Upper lobe of left lung (tissue), 6 donors: ENCODE data around the gene HAGHL. TPM values are rescaled to one million over a fixed set of nuclear protein-coding genes. Genes with fewer than 3 reads are reported as not detected.

ENCODE experiments used
- ATAC-seq, 2 donors: fragments of 200-7000 bp; cut with Tn5 transposase; one replicate each; pipeline ENCODE4 v1.9.1; 2022; ENCODE audit warnings: mild to moderate bottlenecking in 2 of 2, moderate library complexity in 2 of 2; ENCODE audit not compliant: low FRiP score in 2 of 2
- DNase-seq, 2 donors: peaks; one replicate each; pipeline ENCODE4 v3.0.0-alpha.2; 2019 to 2020
- H3K27ac ChIP-seq, 4 donors: fragments of 200-600 bp; sonication (generic); one replicate each; pipeline ENCODE4 v1.5.1; 2016 to 2019
- H3K27me3 ChIP-seq, 4 donors: fragments of 200-600 bp; sonication (generic); one replicate each; pipeline ENCODE4 v1.5.1; 2017 to 2019
- H3K36me3 ChIP-seq, 4 donors: fragments of 200-600 bp; sonication (generic); one replicate each; pipeline ENCODE4 v1.5.1; 2016 to 2019
- H3K4me1 ChIP-seq, 4 donors: fragments of 200-600 bp; sonication (generic); one replicate each; pipeline ENCODE4 v1.5.1; 2018 to 2019
- H3K4me3 ChIP-seq, 4 donors: fragments of 200-600 bp; sonication (generic); one replicate each; pipeline ENCODE4 v1.5.1; 2017 to 2019; ENCODE audit warnings: mild to moderate bottlenecking in 2 of 4, moderate library complexity in 1 of 4
- H3K9me3 ChIP-seq, 4 donors: fragments of 200-600 bp; sonication (generic); one replicate each; pipeline ENCODE4 v1.5.1; 2018 to 2019
- EP300 ChIP-seq, 4 donors: sonication (generic); formaldehyde crosslinking; IDR thresholded peaks; one replicate each; pipeline ENCODE4 v1.5.1; 2017; ENCODE audit warnings: antibody characterized with exemption in 4 of 4, control low read depth in 2 of 4
- POLR2A ChIP-seq, 4 donors: fragments of 450-650 bp; IDR thresholded peaks; one replicate each; pipeline ENCODE4 v1.5.1; 2016 to 2017; ENCODE audit warnings: antibody characterized with exemption in 4 of 4, mild to moderate bottlenecking in 2 of 4
- POLR2AphosphoS5 ChIP-seq, 2 donors: sonication (generic); formaldehyde crosslinking; IDR thresholded peaks; one replicate each; pipeline ENCODE4 v1.5.1; 2017; ENCODE audit warnings: antibody characterized with exemption in 2 of 2
- WGBS, 2 donors: methylation state at CpG; one replicate each; pipeline ENCODE4 v1.1.5; 2017 to 2018; 5-methylcytosine and 5-hydroxymethylcytosine counted together
- total RNA-seq, 6 donors: library from RNA; depleted of rRNA in 4 of 6; stranded (reverse); fragments of >200 nt in 4 of 6; gene quantifications; one replicate each; pipeline versions ENCODE4 v1.1.0 to v1.2.1, GENCODE V29; 2016 to 2021
- TF ChIP-seq, protein P1 (sequence below), 6 experiments: fragments of 450-650 bp in 4 of 6; fragments of 200-600 bp in 2 of 6; sonication (generic) in 2 of 6; IDR thresholded peaks; one replicate each; pipeline ENCODE4 v1.5.1; 2016 to 2019; ENCODE audit warnings: antibody characterized with exemption in 6 of 6
- donor health status: DM: no; HTN: no; CAD: no; lungs with moderate emphysema.
- donor health status: DM: no; HTN: yes; CAD: no; lungs with severe emphysema.

HAGHL gene
- total RNA-seq, 6 donors from 2014 or later: 4.0 to 43.0 (median 13.5) TPM

GRCh38 chr16:678858-679813, 47.8 kb upstream of the HAGHL start:
- TF ChIP-seq EP300 (IDR thresholded peaks at IDR 0.05) (no peak), POLR2AphosphoS5 (IDR thresholded peaks at IDR 0.05) (peak in 1 of 2 donors; percentile 41)
- H3K4me3 ChIP-seq: peak overlapping the region; percentile 27 to 97 (median 91)
- H3K9me3 ChIP-seq: no peaks in the 10 kb centered on the region
- H3K4me1 ChIP-seq: peaks cover 43 to 79% (median 51%) of the 10 kb centered on the region in 4 donors
- WGBS, 2 donors: 0 to 50% methylated on average over 12 to 29 of the region's 52 CpGs
- H3K36me3 ChIP-seq: peaks cover 8 to 23% (median 18%) of the 10 kb centered on the region in 4 donors
- peak overlapping the region; percentile 61 to 94 (median 87) for H3K27ac ChIP-seq
- no peaks in the 10 kb centered on the region for H3K27me3 ChIP-seq
- peak; percentile 74 to 91 for DNase-seq
- peak; percentile 20 to 39 for ATAC-seq

DNA sequence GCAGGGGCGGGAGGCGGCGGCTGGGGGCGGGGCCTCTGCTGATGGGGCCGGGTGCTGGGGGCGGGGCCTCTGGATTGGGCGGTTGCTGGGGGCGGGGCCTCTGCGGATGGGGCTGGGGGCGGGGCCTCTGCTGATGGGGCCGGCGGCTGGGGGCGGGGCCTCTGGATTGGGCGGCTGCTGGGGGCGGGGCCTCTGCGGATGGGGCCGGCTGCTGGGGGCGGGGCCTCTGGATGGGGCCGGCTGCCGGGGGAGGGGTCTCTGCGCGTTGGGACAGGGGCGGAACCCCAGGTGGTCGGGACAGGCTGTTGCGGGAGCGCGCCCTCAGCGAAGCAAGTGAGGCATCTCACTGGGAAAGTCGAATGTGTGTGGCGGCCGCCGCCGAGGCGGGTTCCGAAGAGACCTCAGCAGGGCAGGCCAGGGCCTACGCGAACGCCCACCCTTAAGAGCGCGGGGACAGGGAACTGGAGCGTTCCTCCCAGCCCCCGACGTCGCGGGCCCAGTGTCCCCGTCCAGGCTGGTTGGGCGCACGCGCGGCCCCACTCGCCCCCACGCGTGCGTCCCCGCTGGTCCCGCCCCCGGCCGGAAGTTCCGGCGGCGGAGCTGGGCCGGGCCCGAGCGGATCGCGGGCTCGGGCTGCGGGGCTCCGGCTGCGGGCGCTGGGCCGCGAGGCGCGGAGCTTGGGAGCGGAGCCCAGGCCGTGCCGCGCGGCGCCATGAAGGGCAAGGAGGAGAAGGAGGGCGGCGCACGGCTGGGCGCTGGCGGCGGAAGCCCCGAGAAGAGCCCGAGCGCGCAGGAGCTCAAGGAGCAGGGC, 46.9 kb upstream of the HAGHL start, which contains the start of gene STUB1:
TSS of gene STUB1 (plus strand) at position 597 of the 811 bp plus-strand sequence. CDS start at position 713, 116 bp downstream.
- peaks cover 45 to 77% (median 53%) of the 10 kb centered on the region in 4 donors for H3K4me1 ChIP-seq
- H3K27ac ChIP-seq: peak within 1 kb of the TSS; percentile 83 to 94 (median 91)
- H3K4me3 ChIP-seq: peak within 1 kb of the TSS; percentile 65 to 97 (median 91)
- peak in 2 of 4 donors; percentile 38 to 90 for TF ChIP-seq POLR2A (IDR thresholded peaks at IDR 0.05)
- TF ChIP-seq, protein P1, sequence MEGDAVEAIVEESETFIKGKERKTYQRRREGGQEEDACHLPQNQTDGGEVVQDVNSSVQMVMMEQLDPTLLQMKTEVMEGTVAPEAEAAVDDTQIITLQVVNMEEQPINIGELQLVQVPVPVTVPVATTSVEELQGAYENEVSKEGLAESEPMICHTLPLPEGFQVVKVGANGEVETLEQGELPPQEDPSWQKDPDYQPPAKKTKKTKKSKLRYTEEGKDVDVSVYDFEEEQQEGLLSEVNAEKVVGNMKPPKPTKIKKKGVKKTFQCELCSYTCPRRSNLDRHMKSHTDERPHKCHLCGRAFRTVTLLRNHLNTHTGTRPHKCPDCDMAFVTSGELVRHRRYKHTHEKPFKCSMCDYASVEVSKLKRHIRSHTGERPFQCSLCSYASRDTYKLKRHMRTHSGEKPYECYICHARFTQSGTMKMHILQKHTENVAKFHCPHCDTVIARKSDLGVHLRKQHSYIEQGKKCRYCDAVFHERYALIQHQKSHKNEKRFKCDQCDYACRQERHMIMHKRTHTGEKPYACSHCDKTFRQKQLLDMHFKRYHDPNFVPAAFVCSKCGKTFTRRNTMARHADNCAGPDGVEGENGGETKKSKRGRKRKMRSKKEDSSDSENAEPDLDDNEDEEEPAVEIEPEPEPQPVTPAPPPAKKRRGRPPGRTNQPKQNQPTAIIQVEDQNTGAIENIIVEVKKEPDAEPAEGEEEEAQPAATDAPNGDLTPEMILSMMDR (IDR thresholded peaks at IDR 0.05): peak in 3 of 6 experiments; percentile 4 to 28 (median 20)
- no peak for TF ChIP-seq EP300 (IDR thresholded peaks at IDR 0.05)
- peak in 1 of 2 donors; percentile 66 for TF ChIP-seq POLR2AphosphoS5 (IDR thresholded peaks at IDR 0.05)
- 0 to 1% methylated on average over 3 to 31 of the region's 91 CpGs for WGBS, 2 donors
- H3K36me3 ChIP-seq: peaks cover 8 to 21% (median 18%) of the 10 kb centered on the region in 4 donors
- no peaks in the 10 kb centered on the region for H3K27me3 ChIP-seq
- ATAC-seq: peak; percentile 88 to 89
- no peaks in the 10 kb centered on the region for H3K9me3 ChIP-seq
- DNase-seq: peak; percentile 90 to 97

DNA sequence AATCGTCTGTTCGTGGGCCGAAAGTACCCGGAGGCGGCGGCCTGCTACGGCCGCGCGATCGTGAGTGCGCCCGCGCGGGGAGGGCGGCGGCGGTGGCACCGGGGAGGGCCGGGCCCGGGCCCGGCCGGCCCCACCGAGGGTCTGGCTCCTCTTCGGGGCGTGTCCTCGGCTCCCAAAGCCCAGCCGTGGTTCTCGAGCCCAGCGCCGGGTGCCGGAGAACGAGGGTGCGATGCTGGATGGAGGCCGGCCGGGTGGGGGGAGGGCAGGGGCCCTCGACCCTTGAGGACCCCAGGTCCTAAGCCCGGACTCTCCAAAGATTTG, 46.3 kb upstream of the HAGHL start:
- DNase-seq (no peak), ATAC-seq (no peak)
- peaks cover 8 to 21% (median 18%) of the 10 kb centered on the region in 4 donors for H3K36me3 ChIP-seq
- TF ChIP-seq, protein P1 (IDR thresholded peaks at IDR 0.05): no peak
- no peak for TF ChIP-seq EP300 (IDR thresholded peaks at IDR 0.05)
- TF ChIP-seq POLR2A (IDR thresholded peaks at IDR 0.05): no peak
- TF ChIP-seq POLR2AphosphoS5 (IDR thresholded peaks at IDR 0.05): no peak
- H3K27ac ChIP-seq: peak overlapping the region; percentile 83 to 94 (median 91)
- peaks cover 44 to 77% (median 53%) of the 10 kb centered on the region in 4 donors for H3K4me1 ChIP-seq
- H3K27me3 ChIP-seq: no peaks in the 10 kb centered on the region
- H3K4me3 ChIP-seq: peak overlapping the region; percentile 65 to 97 (median 91)
- H3K9me3 ChIP-seq: no peaks in the 10 kb centered on the region
- WGBS, 2 donors: 0% methylated on average over 28 of the region's 38 CpGs; no CpG with 5 or more reads in 1 of the 2 donors

DNA sequence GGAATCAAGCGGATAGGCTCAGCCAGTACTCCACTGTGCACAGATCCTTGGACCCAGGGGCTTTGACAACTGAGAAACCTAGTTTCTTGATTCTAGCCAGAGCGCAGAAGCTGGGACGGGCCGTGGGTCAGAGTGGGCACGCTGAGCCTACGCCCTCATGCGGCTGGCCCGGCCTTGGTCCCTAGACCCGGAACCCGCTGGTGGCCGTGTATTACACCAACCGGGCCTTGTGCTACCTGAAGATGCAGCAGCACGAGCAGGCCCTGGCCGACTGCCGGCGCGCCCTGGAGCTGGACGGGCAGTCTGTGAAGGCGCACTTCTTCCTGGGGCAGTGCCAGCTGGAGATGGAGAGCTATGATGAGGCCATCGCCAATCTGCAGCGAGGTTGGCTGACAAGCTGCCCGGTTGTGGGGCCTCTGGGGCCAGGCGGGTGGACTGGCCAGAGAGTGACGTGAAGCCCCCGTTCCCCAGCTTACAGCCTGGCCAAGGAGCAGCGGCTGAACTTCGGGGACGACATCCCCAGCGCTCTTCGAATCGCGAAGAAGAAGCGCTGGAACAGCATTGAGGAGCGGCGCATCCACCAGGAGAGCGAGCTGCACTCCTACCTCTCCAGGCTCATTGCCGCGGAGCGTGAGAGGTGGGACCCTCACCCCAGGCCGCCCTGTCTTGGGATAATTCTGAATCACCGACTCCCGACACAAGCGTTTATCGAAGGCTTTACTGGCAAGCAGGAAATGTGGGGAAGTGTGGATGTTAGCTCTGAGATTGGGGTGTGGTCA, 45.8 kb upstream of the HAGHL start:
- 54 to 68% methylated on average over 27 to 42 of the region's 44 CpGs for WGBS, 2 donors
- H3K4me1 ChIP-seq: peaks cover 43 to 77% (median 51%) of the 10 kb centered on the region in 4 donors
- TF ChIP-seq POLR2A (IDR thresholded peaks at IDR 0.05) (no peak), POLR2AphosphoS5 (IDR thresholded peaks at IDR 0.05) (no peak), EP300 (IDR thresholded peaks at IDR 0.05) (no peak)
- TF ChIP-seq, protein P1 (IDR thresholded peaks at IDR 0.05): no peak
- DNase-seq (peak; percentile 55 to 88), ATAC-seq (no peak)
- peak overlapping the region; percentile 83 to 94 (median 91) for H3K27ac ChIP-seq
- H3K27me3 ChIP-seq: no peaks in the 10 kb centered on the region
- H3K36me3 ChIP-seq: peaks cover 8 to 24% (median 18%) of the 10 kb centered on the region in 4 donors
- H3K9me3 ChIP-seq: no peaks in the 10 kb centered on the region
- H3K4me3 ChIP-seq: peak overlapping the region; percentile 65 to 97 (median 91)
